NCI-H2196 treated with DMSO at 0.1 percent for 48 hours (cell line): Measurements from ENCODE around the gene C2CD4A.
"Not testable (repeated sequence)": the region's sequence is repeated elsewhere in the genome, so short reads cannot be mapped to it uniquely, and the experiment has no call there.

ENCODE experiments used
- DNase-seq: peaks from one replicate; lab custom pipeline; 2025; ENCODE audit not compliant: unreplicated experiment; lab: John Stamatoyannopoulos, UW

Gene C2CD4A

GRCh38 chr15:62066663-62067447 is at the start of gene C2CD4A:
Gene C2CD4A (plus strand): TSS chr15:62066977. CDS start chr15:62067614, 637 bp downstream.
- peak; percentile 72 for DNase-seq

DNA sequence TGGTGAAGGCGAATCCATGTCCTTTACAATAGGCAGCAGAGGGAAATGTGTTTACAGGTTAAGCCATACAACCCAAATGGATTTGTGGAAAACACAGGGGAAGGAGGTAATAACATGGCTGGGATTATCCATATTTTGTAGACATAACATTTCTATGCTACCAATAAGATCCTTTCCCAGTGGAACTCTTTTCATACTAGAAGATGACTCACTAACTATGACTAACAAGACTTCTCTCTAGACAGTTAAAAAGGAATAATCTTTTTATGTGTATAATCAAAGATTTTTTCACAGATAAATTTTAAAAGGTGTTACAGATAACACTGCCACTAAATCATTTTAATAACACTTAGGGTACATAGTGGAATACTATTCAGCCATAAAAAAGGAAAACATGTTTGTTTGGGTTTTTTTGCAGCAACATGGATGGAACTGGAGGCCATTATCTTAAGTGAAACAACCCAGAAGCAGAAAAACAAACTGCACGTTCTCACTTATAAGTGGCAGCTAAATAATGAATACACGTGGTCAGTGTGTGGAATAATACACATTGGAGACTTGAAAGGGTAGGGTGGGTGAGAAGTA is 46.1 kb upstream of the C2CD4A start:
- no peak for DNase-seq

DNA sequence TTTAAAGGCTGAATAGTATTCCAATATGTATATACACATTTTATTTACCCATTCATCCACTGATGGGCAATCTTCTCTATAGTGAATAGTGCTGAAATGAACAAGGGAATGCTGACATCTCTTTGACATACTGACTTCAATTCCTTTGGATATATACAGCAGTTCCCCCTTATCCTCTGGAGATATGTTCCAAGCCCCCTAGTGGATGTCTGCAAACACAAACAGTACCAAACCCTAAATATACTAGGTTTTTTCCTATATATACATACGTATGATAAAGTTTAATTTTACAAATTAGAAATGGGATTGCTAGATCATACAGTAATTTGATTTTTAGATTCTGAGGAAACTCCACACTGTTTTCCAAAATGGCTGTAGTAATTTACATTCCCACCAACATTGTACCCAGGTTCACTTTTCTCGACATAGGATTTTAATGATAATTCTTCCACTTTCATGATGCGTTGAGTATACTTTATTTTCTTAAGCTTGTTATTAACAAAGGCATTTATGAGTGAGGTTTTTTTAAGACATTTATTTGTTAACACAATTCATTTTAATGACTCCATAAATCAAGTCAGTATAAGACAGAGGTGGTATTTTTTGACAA is 44.7 kb upstream of the C2CD4A start:
- DNase-seq, result no peak

DNA sequence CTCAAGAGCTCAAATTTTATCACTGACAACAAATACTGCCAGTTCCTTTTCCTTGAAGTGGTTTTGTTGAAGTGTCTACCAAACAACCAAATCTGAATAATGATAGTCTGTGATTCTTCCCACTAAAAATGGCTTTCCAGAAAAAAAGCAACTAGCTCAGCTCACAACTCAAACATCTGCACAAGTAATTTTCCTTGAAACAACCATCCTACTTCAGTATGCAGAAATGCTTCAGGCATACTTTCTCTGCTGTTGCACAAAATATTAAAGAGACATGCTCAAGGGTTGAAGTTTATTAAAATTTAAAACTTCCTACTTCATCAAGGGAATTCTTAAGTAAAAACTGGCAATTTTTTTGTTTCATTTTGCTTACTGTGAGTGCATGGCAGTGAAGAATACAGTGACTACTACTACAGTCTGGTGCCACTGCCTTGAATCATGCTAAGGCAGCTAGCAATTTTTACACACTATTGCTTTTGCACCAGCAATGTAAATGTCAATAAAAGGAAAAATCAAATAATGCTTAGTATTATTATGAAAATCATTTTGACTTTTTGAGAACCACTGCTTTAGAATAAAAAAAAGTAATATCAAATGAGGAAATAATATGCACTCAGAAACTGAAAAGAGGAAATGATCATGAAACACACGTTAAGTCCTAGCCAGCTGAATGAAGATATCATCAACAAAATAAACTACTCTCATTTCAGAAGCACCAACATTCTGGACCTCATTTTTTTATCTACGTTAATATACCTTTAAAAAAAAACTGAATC is 40.1 kb upstream of the C2CD4A start:
- no peak for DNase-seq

DNA sequence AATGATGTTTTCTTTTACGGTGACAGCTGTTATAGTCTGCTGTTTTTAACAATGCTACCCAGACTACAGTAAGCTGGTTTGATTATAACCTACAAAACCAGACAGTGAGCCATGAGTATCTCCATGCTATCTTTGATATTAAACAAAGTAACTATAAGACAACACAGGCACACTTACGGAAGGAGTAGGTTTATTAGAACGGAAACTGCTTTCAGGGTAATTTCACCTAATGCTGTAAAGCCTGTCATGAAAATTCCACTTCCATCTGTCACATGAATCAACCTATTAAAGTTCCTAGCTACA is 39.6 kb upstream of the C2CD4A start:
- no peak for DNase-seq

DNA sequence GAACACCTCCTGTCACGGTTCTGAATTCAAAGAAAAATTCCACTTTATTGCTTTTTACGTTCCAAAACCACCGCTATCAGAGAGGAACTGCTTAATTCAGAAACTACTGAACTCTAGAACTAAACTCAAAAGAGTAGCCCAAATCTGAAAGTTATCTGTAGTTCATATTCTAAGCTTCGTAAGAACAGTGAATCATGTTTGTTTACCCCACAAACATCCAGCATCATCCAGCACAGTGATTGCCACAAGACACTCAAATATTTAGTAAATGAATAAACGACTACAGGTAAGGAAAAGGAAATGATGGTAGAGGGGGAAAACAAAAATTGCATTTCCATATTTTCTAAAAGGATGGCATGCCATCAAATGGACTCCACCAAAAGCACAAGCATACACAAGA is 38.9 kb upstream of the C2CD4A start:
- DNase-seq, result no peak

GRCh38 chr15:62035256-62035924 is 31.4 kb upstream of the C2CD4A start:
- DNase-seq, result no peak

DNA sequence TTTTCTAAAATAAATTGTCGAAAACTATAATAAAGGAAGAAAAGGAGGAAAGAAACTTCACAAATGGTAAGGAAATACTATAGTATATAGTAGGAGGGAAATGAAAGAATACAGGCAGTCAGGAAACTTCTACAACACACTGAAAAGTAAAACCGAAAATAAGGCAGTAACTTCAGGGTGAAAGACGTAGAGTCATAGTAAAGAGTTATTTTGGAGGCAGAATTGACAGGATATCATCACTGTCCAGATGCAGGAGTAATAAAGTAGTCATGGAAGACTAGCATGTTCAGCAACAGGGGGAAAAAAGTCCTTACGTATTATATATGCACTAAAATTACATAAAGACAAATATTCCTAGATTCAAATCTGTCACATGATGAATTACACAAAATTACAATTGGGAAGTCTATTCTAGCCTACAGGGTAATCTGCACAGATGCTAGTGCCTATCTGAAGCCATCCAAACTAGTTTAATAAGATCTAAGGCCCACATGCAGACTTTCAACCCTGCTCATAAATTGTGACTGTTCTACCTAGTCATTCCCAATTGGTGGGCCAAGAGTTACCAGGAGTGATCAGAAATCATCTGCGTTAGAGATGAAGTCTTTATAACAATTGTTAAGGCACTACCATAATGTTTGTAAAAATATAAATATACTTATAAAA is 20.6 kb upstream of the C2CD4A start:
- no peak for DNase-seq

DNA sequence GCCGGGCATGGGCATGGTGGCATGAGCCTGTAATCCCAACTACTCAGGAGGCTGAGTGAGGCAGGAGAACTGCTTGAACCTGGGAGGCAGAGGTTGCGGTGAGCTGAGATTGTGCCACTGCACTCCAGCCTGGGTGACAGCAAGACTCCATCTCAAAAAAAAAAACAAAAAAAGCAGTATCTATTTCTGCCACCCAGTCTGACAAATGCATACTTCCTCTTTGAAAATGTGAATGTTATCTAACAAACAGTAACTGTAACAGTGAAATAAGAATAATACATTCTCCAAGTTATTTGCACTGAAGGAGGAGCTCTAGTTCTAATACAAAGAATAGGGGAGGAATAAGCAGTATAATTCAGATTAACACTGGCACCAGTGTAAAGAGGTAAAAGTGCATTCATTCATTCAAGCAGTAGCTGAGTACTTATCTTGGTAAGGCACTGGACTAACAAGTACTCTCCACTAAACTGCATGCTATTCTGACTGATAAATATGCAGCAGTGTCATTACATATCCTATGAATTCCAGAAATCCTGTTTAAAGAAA is 19.4 kb upstream of the C2CD4A start:
- no peak for DNase-seq

- DNase-seq, result not testable (repeated sequence)
Measured at GRCh38 chr15:62048254-62048653, 18.5 kb upstream of the C2CD4A start.

DNA sequence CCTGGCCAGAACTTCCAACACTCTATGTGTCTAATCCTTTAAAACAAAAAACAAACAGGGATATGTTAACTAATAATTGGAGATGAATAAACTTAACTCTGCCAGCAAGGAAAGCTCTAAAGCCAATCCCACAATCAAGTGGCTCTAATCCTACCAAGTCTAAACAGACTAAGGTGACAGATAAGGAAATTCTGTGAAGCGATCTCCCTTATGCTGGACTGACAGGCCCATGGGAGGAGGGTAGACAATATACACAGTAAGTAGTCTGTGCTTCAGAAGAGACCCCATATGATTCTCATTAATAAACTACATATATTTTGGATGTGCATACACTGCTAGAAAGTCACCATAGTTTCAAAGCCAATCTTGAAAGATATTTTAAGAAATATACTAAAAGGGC is 16.7 kb upstream of the C2CD4A start:
- DNase-seq, result no peak

DNA sequence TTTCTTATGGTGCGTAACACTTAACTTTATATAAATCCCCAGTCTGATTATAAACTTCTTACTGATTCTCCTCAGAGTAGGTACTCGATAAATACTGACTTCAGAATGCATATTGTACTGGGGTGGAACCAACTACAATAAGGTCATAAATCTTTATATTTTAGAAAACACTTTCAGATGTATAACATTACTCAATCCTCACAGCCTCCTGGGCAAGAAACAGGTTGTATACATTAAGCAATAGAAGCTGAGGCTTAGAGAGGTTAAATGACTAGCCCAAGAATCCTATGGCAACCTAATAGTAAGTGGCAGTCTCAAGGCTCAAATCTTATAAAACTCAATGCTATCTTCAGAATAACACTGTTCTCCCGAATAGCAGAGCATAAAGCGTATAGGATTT is 15.6 kb upstream of the C2CD4A start:
- no peak for DNase-seq

DNA sequence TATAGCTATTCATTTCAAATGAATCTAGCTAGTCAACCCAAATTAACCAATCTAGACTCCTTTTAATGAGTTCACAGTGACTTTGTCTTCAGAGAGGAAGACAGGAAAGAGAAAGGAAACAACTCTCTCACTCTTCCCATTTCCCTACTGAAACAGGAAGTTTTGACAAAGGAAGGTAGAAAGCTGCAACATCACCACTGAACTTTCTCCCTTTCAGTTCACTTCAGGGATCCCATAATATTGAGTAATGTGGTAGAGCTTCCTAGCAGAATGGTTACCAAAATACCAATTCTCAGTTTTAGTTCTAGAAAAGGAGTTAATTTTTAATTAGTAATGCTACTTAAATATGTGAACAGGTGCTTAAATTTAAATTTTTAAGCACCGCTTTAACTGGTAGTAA is 14.1 kb upstream of the C2CD4A start:
- DNase-seq, result no peak

DNA sequence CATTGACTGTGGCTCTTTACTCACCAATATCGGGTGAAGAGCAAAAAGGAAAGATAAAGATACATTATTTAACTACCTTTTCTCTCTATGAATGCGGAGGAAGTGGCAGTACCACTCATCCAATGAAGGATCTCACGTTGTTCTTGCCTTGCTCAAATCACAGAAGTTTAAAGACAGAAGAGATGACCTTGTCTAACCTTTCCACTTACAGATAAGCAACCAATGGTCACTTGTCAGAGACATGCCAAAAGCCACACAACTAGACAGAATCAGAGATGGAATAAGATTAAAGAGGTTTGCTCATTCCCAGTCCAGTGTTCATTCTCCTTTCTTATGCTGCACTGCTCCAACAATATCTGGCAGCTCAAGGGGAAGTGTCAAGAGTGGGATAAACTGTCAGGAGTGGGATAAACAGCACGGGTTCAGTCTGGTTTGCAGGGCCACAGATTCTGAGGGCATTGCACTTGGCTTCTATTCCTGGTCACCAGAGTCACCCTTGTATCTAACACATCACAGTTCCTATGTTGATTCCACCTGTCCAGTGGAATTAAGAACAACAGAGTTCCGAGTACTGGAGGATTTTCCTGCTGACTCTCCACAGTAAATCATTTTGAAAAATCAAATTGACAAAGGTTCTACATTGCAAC is 13.2 kb upstream of the C2CD4A start:
- DNase-seq, result no peak

DNA sequence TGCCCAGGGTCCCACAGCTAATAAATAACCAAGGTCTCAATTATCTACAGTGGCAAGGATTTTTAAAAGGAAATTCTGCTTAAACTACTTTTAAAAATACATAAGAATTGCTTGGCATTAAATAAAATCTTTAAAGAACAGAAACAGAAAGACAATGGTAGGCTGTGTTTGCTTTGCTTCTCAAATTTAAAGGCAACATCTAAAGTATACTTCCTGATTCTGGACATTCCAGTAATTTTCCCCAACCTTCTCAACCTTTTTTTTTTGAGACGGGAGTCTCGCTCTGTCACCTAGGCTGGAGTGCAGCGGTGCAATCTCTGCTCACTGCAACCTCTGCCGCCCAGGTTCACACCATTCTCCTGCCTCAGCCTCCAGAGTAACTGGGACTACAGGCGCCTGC is 11.8 kb upstream of the C2CD4A start:
- no peak for DNase-seq

- no peak for DNase-seq
Measured at GRCh38 chr15:62057341-62057980, 9.3 kb upstream of the C2CD4A start.

GRCh38 chr15:62058327-62059028 is 8.3 kb upstream of the C2CD4A start:
- no peak for DNase-seq

DNA sequence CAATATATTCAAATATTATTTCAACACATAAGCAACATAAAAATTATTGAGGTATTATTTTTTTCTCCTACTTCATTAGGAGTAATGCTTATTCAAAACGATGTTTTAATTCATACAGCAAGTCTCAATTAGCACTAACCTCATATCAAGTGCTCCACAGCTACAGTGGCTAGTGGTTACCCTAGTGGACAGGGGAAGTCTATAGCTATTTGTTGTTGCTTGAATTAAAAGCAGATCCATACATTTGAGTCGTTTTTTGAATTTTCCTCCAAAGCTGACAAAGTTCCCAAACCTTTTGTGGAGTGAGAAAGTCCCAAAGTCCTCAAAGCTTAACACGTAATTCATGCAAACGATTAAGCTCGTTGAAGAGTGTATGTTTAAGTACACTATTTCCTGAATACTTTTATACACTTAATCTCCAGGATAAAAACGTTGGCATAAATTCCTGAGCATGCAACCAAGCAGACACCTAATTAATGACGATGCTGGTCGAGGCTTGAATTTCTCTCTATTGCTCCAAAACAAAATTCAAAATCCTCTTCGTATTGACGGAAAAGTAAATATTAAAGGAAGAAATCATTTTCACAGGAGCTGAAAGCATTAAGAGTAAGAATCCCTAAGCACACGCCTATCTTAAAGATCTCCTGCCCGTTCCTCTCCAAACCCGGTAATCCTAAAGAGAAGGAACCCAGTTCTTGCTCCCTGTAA is 7.5 kb upstream of the C2CD4A start:
- DNase-seq, result no peak
